Fibroblast of lung (primary cell): ENCODE results near the gene SLC16A3. TPM values are rescaled to one million over a fixed set of nuclear protein-coding genes. Genes with fewer than 3 reads are reported as not detected.

ENCODE experiments used
- DNase-seq, 2 donors: peaks; one replicate each; pipeline versions ENCODE4 v3.0.0 to v3.0.0-alpha.2; 2010; ENCODE audit warnings: low read depth in 2 of 2
- H2AFZ ChIP-seq: 2 replicates; pipeline ENCODE4 v1.5.1; 2012; ENCODE audit warnings: low read length, control low read depth, inconsistent platforms
- H3K27ac ChIP-seq: 2 replicates; pipeline ENCODE4 v1.5.1; 2011; ENCODE audit warnings: low read length, control low read depth; ENCODE audit not compliant: insufficient read depth
- H3K27me3 ChIP-seq: 2 replicates; pipeline ENCODE4 v1.5.1; 2011; ENCODE audit warnings: mild to moderate bottlenecking, low read length; ENCODE audit not compliant: control insufficient read depth, insufficient read depth
- H3K36me3 ChIP-seq: 2 replicates; pipeline ENCODE4 v1.5.1; 2011; ENCODE audit warnings: low read length; ENCODE audit not compliant: control insufficient read depth, insufficient read depth
- H3K4me1 ChIP-seq: 2 replicates; pipeline ENCODE4 v1.5.1; 2011; ENCODE audit warnings: low read length; ENCODE audit not compliant: control insufficient read depth, insufficient read depth; ENCODE audit errors: extremely low read depth
- H3K4me2 ChIP-seq: 2 replicates; pipeline ENCODE4 v1.5.1; 2011; ENCODE audit warnings: low read length, control low read depth; ENCODE audit not compliant: insufficient read depth; ENCODE audit errors: extremely low read depth
- H3K4me3 ChIP-seq, 4 experiments: fragments of 200-600 bp in 1 of 4; sonication (generic) in 1 of 4; replicated peaks in 1 of 4; 2 replicates each; pipeline ENCODE4 v1.5.1; 2011 to 2016; ENCODE audit warnings: low read length in 4 of 4, low read depth in 3 of 4, mild to moderate bottlenecking in 3 of 4, control low read depth in 2 of 4, inconsistent platforms in 1 of 4, mixed read lengths in 1 of 4; ENCODE audit not compliant: insufficient read depth in 1 of 4; ENCODE audit errors: control extremely low read depth in 1 of 4
- H3K79me2 ChIP-seq: 2 replicates; pipeline ENCODE4 v1.5.1; 2012; ENCODE audit warnings: mild to moderate bottlenecking, low read length, inconsistent platforms; ENCODE audit not compliant: control insufficient read depth, insufficient read depth
- H3K9ac ChIP-seq: 2 replicates; pipeline ENCODE4 v1.5.1; 2011; ENCODE audit warnings: mild to moderate bottlenecking, low read length, control low read depth; ENCODE audit not compliant: insufficient read depth
- H3K9me3 ChIP-seq: 2 replicates; pipeline ENCODE4 v1.5.1; 2012; ENCODE audit warnings: low read depth, low read length; ENCODE audit not compliant: control insufficient read depth, insufficient read depth
- H4K20me1 ChIP-seq: 2 replicates; pipeline ENCODE4 v1.5.1; 2011; ENCODE audit warnings: low read length; ENCODE audit not compliant: control insufficient read depth, insufficient read depth; ENCODE audit errors: extremely low read depth
- EZH2 ChIP-seq: IDR thresholded peaks from 2 replicates; pipeline ENCODE4 v1.5.1; 2012; ENCODE audit warnings: low read length, control low read depth, mild to moderate bottlenecking; ENCODE audit errors: missing control alignments
- polyA plus RNA-seq, 2 donors: library from polyadenylated mRNA; depleted of rRNA in 1 of 2; stranded (reverse) in 1 of 2; unstranded in 1 of 2; fragments of >200 nt; gene quantifications; 2 replicates each; pipeline ENCODE4 v1.2.1, GENCODE V29; 2011 to 2012; ENCODE audit warnings: missing spikeins in 1 of 2
- total RNA-seq: library from RNA; depleted of rRNA; stranded (reverse); fragments of >200 nt; gene quantifications from 2 replicates; pipeline ENCODE4 v1.2.1, GENCODE V29; 2014
- TF ChIP-seq, protein P1 (sequence below), 2 donors: IDR thresholded peaks in 1 of 2; conservative IDR thresholded peaks in 1 of 2; 1 replicate in 1 of 2; 2 replicates in 1 of 2; pipeline ENCODE4 v1.5.1; 2011 to 2012; ENCODE audit warnings: low read length in 2 of 2, control low read depth in 1 of 2, inconsistent platforms in 1 of 2, low read depth in 1 of 2, mild to moderate bottlenecking in 1 of 2

SLC16A3 gene
- total and polyA plus RNA-seq, 2 donors (not counting 1 experiment from before 2014, with no cell fraction given), result 71.0 to 107 TPM

DNA sequence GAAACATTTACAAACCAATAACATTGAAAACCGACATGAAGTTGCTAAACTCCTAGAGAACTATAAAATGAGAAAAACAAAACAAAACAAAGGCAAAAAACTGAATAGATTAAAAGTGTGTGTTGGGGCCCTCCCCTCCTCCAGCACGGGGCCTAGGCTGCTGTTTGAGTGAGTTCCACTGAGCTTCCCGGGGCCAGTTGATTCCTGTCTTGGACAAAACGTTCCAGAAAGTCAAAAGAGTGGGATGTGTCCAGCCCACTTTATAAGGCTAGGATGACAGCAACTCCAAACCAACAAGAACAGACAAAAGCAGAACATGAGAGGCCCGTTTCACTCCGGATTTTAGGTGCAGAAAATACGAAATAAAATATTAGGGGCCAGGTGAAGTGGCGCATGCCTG lies 56.3 kb downstream of the SLC16A3 start:
- no peak for DNase-seq
- no peaks in the 10 kb centered on the region for H4K20me1 ChIP-seq
- no peak overlapping the region for H3K4me2 ChIP-seq
- H3K9ac ChIP-seq, result no peak overlapping the region
- H3K4me1 ChIP-seq, result peaks cover 30% of the 10 kb centered on the region
- no peaks in the 10 kb centered on the region for H3K79me2 ChIP-seq
- H3K27ac ChIP-seq, result no peak overlapping the region
- H3K4me3 ChIP-seq, result no peak overlapping the region
- no peaks in the 10 kb centered on the region for H3K36me3 ChIP-seq
- no peaks in the 10 kb centered on the region for H3K9me3 ChIP-seq
- no peaks in the 10 kb centered on the region for H3K27me3 ChIP-seq
- TF ChIP-seq EZH2, result no peak
- TF ChIP-seq, protein P1, sequence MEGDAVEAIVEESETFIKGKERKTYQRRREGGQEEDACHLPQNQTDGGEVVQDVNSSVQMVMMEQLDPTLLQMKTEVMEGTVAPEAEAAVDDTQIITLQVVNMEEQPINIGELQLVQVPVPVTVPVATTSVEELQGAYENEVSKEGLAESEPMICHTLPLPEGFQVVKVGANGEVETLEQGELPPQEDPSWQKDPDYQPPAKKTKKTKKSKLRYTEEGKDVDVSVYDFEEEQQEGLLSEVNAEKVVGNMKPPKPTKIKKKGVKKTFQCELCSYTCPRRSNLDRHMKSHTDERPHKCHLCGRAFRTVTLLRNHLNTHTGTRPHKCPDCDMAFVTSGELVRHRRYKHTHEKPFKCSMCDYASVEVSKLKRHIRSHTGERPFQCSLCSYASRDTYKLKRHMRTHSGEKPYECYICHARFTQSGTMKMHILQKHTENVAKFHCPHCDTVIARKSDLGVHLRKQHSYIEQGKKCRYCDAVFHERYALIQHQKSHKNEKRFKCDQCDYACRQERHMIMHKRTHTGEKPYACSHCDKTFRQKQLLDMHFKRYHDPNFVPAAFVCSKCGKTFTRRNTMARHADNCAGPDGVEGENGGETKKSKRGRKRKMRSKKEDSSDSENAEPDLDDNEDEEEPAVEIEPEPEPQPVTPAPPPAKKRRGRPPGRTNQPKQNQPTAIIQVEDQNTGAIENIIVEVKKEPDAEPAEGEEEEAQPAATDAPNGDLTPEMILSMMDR (conservative IDR thresholded peaks at IDR 0.05 in 1 of 2, IDR thresholded peaks at IDR 0.05 in 1 of 2; ENCODE audit: low read depth in 1 of 2, low read length in 2 of 2), result no peak
- H2AFZ ChIP-seq, result no peak overlapping the region

DNA sequence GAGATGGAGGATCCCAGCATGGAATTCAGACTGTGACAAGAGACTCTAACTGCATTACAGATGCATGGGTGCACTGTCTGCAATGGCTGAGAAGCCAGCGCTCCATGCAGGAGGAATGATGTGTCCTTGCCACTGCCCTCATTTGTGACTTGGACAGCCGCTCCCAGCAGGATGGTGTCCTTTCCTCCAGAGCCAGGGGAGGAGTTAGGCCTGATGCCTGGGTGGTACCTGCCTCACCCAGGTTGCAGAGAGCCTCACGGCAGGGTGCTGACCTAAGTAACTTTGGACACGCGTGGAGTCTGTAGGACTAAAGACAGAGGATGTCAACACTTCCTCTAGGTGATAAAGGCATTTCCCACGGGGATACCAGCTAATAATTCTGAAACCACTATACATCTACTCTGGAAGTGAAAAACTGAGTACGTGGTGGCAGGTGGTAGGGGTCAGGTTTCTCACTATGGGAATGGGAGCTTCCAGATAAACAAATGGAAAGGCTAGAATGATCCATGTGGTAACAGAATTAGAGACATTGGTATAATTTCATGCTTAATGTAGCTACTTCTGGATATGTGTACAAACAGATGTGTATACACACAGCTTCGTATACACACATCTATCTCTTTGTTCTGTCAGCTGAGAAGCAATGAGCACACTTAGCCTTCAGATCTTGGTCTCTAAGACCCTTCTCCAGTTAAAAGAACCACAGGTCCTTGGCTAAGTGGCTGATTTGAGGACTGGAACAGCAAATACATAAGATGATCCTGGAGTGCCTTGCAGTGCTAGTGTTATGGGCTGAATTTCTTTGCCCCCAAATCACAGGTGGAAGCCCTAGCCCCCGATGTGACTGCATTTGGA lies 58.4 kb downstream of the SLC16A3 start:
- Histone ChIP-seq H3K36me3 (no peaks in the 10 kb centered on the region), H3K9me3 (no peaks in the 10 kb centered on the region), H3K4me3 (no peak overlapping the region), H3K27me3 (no peaks in the 10 kb centered on the region), H3K4me2 (no peak overlapping the region), H3K9ac (peak overlapping the region; percentile 18), H2AFZ (no peak overlapping the region), H3K27ac (peak overlapping the region; percentile 48), H4K20me1 (no peaks in the 10 kb centered on the region), H3K4me1 (peaks cover 30% of the 10 kb centered on the region), H3K79me2 (no peaks in the 10 kb centered on the region)
- no peak for DNase-seq
- TF ChIP-seq EZH2, result no peak
- TF ChIP-seq, protein P1 (conservative IDR thresholded peaks at IDR 0.05 in 1 of 2, IDR thresholded peaks at IDR 0.05 in 1 of 2; ENCODE audit: low read depth in 1 of 2, low read length in 2 of 2), result no peak

DNA sequence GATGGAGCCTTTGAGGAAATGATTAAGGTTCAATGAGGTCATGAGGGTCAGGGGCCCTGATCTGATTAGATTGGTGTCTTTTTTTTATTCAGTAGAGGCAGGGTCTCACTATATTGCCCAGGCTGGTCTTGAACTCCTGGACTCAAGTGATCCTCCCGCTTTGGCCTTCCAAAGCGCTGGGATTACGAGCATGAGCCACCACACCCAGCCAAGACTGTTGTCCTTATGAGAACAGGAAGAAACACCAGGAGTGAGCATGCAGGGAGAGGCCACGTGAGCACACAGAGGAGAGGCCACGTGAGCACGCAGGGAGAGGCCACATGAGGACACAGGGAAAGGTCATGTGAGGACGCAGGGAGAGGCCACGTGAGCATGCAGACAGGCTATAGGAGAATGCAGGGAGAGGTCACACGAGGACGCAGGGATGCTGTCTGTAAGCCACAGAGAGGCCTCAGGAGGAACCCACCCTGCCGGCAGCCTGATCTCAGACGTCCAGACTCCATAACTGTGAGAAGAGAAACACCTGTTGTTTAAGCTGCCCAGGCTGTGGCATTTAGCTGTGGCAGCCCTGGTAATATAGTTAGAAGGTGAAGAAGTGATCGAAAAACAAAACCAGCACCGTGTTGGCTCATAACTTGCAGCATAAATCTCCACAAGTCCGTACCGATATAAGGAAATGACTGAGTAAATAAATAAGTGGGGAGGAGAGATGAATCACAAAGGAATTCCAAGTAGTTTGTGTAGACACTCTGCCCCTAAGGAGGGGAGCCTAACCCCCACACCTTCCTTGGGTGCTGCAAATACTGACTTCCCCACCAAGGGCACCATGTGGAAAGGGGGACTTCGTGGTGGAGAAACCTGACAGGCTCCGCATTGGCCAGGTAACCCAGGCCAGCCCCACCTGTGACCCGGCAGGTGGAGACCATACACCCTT lies 59.3 kb downstream of the SLC16A3 start:
- TF ChIP-seq, protein P1 (conservative IDR thresholded peaks at IDR 0.05 in 1 of 2, IDR thresholded peaks at IDR 0.05 in 1 of 2; ENCODE audit: low read depth in 1 of 2, low read length in 2 of 2), result no peak
- no peak for TF ChIP-seq EZH2
- no peaks in the 10 kb centered on the region for H3K27me3 ChIP-seq
- H3K4me1 ChIP-seq, result peaks cover 26% of the 10 kb centered on the region
- H2AFZ ChIP-seq, result no peak overlapping the region
- peak overlapping the region; percentile 18 for H3K9ac ChIP-seq
- H3K27ac ChIP-seq, result peak overlapping the region; percentile 48
- peak; percentile 67 to 98 for DNase-seq
- no peaks in the 10 kb centered on the region for H3K79me2 ChIP-seq
- H3K36me3 ChIP-seq, result no peaks in the 10 kb centered on the region
- H3K4me3 ChIP-seq, result no peak overlapping the region
- H3K4me2 ChIP-seq, result no peak overlapping the region
- H3K9me3 ChIP-seq, result no peaks in the 10 kb centered on the region
- H4K20me1 ChIP-seq, result no peaks in the 10 kb centered on the region
